ENCODE measurements around the gene ZNF646.

DNA sequence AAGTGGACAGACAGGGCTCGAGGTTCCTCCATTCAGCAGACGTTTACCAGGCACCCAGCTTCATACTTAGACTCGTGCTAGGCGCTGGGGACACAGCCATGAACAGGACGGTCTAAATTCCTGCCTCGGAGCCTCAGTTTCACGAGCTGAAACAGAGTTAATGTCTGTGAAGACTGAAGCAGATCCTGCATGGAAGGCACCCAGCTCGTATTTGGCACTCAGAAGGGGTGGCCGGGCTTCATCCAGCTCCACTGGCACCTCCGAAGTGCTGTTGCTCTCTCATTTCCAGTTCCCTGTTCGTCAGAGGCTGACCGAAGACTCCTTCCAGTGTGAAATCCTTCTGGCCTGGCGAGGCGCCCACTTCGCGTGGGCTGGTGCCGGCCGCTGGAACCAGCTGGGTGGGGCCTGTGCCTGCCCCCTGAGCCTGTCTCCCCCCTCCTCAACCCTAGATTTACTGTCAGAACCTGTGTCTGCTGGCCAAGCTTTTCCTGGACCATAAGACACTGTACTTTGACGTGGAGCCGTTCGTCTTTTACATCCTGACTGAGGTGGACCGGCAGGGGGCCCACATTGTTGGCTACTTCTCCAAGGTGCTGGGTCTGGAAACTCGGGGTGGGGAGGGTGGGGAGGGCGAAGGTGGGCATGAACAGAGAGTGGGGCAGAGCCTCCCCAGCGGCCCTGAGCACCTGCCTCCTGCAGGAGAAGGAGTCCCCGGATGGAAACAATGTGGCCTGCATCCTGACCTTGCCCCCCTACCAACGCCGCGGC, 55.5 kb downstream of the ZNF646 start:
- TF ChIP-seq GATA2 (IDR thresholded peaks at IDR 0.05; ENCODE audit: low read depth, low read length) (no peak), GATA3 (IDR thresholded peaks at IDR 0.05; ENCODE audit: low read depth, low read length) (no peak)

Measured in SH-SY5Y (cell line).